NCI-H187 (cell line): Measurements from ENCODE around the gene TANGO6.
"Not testable (repeated sequence)": the region's sequence is repeated elsewhere in the genome, so short reads cannot be mapped to it uniquely, and the experiment has no call there.

Experiments
- DNase-seq, 2 experiments: peaks; one replicate each; lab custom pipeline; 2025; lab: John Stamatoyannopoulos, UW

TANGO6 gene

DNA sequence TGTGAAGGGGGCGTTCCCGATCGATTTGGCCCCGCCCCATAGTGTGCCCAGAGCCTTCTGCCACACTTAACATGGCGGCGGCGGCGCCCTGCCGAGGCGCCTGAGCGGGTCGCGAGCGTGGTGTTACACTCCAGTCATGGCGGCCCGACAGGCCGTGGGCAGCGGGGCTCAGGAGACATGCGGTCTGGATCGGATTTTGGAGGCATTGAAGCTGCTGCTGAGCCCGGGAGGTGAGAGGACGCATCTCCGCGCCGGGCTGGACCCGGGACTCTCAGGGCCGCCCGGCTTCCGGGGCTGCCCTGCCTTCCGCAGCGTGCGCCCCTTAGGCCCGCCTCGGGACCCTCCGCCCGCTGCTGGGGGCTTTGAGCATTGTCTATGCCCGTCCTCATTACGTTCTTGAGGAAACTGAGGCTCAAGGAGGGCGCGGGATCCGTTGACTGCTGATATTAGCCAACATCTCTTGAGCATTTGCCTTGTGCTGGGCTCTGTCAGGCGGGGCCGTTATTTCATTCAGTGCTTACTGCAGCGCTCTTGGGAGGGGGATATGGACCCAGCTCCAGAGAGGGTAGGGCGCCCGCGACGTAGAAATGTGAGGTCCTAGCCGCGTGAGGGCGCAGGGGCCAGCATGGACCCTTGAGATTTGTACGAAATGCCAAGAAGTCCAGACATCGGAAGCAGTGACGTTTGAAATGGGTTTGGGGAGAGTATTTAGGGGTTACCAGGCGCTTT lies at the start of gene TANGO6:
TSS of gene TANGO6 (plus strand) at position 50 of the 729 bp plus-strand sequence. CDS start at position 137, 87 bp downstream.
- peak; percentile 58 to 74 for DNase-seq

DNA sequence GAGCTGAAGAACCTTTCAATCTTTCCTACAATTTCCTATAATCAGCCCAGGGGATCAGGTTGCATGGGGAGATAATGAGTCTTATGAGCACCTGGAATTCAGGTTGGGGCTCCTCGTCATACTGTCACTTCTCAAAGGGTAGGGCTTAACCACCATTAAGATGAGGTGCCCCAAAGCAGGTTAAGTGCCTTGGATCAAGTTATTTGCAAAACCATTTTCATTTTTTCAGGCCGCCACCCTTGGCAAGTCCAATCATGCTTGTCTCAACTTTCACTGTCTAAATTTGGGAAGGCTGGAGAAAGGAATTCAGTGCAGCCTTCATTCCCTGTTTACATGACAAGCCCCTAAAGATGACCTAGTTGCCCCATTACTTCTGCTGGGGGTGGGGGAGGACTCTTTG lies 44.9 kb upstream of the TANGO6 start:
- DNase-seq: no peak

DNA sequence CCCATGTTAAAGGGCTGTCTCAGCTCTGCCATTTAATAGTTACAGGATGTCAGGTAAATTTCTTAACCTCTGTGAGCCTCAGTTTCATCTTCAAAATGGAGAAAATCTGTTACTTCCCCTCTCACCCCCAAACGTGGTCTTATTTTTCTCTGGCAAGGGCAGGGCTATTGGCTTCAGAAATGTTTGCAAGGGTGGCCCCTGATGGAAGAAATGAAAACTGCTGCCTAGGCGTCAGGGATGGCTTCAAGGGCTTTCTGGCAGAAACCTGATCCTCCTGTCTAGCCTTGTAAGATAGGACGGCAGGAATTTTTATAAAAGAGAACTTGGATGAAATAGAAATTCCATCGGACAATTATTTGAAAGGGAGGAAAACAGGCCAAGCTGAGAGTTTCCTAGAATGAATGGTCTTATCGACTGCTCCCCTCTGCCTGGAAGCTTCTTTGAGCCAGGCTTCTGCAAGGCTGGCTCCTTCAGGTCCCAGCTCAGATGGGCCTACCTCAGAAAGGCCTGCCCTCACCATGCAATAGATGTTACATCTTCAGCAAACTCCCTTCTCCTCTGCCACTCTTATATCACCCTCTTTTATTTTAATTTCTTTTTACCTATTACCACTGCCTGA lies 43.0 kb upstream of the TANGO6 start:
- peak; percentile 34 to 45 for DNase-seq

DNA sequence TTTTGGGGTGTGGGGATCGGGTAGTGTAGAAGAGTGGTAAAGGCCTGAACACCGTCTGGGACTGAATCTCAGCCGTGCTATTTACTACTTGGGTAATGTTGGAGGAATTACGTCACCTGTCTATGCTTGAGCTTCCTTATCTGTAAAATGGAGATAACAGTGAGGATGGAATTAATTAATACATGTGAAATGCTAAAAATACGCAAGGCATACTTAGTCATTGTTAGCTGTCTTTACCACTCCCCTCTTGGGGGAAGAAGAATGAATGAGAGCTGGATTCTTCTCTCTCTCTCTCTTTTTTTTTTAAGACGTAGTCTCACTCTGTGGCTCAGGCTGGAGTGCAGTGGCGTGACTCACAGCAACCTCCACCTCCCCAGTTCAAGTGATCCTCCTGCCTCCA lies 41.1 kb upstream of the TANGO6 start:
- DNase-seq: no peak

DNA sequence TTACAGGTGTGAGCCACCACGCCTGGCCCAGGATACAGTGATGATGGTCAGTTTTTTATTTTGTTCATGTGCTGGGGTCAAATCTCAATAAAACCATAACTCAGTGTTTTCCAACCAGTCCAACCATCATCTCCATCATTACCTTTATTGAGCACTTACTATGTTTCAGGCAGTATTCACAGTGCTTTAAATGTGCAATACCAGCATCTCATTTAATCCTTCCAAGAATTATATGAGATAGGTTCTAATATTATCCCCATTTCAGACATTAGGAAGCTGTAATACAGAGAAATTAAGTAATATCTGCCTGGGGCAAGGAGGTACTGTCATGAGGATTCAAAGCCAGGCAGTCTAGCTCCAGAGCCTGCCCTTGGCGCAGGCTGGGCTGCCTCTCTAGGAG lies 36.9 kb upstream of the TANGO6 start:
- no peak for DNase-seq

DNA sequence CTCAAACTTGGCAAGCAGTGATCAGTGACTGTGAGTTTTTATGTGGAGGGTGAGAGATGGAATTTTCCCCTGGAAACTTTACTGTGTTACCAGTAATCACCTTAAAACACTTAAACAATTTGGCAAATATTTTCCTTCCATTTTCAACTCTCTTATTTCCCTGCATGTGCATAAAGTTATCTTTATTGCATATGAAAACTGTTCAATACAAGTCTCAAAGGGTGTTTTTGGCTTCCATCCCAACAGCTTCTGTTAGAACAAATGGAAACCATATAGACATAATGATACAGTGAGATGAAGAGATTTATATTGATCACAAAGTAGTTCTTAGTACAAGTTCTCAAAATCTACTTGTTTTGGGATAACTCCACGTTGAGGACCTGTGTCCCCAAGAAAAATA lies 36.4 kb upstream of the TANGO6 start:
- DNase-seq: no peak

DNA sequence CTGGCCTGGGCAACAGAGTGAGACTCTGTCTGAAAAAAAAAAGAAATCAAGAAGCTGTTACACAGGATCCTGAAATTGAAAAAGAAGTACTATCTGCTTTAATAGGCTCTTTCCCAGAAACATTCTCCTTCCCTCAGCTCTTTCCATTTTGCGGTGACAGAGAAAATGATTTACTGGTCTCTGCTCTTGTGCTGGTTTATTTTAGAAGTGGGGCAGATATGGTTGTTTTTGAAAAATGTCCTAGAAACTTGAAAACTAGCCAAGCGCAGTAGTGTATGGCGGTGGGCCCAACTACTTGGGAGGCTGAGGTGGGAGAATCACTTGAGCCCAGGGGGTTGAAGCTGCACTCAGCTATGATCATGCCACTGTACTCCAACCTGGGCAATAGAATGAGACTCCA lies 28.8 kb upstream of the TANGO6 start:
- no peak for DNase-seq

DNA sequence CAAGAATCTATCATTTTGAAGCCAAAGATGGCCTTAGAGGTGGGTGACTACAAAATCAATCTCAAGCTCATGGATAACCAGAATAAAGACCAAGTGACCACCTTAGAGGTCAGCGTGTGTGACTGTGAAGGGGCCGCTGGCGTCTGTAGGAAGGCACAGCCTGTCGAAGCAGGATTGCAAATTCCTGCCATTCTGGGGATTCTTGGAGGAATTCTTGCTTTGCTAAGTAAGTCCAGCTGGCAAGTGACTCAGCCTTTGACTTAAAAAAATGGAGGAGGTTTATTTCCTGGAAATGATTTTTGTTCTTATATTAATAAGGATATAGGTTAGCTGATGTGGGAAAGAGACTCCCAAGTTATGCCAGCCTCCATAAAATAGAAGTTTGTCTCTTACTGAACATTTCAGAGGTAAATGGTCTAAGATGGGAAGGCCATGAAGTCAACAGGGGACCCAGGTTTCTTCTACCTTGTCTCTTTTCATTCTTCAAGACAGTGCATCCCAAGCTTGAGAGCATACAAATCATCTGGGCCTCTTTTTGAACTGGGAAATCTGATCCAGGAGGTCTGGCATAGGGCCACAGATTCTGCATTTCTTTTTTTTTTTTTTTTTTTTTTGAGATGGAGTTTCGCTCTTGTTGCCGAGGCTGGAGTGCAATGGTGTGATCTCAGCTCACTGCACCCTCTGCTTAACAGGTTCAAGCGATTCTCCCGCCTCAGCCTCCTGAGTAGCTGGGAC lies 19.8 kb upstream of the TANGO6 start:
- DNase-seq: no peak

DNA sequence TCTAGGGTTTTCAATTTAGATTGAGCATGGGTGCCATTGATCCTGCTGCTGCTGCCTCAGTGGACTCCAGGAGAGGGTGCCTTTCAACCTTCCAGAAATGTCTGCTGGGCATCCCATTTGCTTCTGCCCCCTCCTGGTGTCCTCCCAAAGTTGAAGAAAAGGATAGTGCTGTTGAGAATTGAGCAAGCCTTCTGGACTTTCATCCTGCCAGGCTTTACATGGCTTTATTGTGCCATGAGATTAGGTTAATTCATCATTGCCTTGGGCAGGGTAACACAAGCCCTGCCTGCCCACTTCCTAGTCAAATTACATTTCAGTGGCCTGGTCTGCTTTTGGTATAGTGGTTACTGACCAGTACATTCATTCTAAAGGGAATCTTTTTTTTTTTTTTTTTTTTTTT lies 17.9 kb upstream of the TANGO6 start:
- no peak for DNase-seq

DNA sequence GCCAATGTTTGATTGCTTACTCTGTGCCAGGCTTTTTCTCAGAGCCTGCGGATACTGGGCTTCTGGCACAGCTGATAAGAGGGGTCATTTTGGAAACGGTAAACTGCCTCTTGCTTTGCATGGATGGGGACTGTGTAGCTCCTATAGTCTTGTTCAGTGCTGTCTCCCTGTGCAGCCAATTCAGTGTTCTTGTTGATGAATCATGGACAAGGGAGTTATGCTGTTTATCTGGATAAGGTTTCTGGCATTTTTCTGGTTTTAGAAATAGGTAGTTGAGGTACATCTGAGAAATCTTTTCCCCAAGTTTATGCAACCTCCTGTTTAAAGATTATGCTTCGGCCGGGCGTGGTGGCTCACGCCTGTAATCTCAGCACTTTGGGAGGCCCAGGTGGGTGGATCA lies 16.7 kb upstream of the TANGO6 start:
- no peak for DNase-seq

DNA sequence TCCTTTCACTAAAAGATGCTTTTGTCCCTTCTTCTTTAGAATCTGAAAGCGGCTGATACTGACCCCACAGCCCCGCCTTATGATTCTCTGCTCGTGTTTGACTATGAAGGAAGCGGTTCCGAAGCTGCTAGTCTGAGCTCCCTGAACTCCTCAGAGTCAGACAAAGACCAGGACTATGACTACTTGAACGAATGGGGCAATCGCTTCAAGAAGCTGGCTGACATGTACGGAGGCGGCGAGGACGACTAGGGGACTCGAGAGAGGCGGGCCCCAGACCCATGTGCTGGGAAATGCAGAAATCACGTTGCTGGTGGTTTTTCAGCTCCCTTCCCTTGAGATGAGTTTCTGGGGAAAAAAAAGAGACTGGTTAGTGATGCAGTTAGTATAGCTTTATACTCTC lies 10.1 kb upstream of the TANGO6 start:
- DNase-seq: no peak

DNA sequence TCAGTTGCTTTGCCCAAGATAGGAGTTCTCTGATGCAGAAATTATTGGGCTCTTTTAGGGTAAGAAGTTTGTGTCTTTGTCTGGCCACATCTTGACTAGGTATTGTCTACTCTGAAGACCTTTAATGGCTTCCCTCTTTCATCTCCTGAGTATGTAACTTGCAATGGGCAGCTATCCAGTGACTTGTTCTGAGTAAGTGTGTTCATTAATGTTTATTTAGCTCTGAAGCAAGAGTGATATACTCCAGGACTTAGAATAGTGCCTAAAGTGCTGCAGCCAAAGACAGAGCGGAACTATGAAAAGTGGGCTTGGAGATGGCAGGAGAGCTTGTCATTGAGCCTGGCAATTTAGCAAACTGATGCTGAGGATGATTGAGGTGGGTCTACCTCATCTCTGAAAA lies 8.8 kb upstream of the TANGO6 start:
- DNase-seq: no peak

DNA sequence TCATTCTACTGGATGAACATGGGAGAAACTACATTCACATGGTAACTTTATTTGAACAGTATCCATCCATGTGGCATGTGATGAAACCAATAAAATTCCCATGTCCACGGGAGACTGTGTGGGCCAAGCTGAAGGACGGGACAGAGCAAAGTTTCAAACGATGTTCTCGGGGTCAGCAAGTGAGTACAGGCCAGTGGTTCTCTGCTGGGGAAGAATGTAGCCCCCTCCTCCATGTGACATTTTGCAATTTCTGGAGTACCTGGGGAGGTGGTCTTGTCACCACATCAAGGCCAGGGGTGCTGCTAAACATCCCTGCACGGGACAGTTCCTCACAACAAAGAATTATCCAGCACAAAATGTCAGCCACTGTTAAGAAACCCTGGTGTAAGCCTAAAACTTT lies 7.4 kb upstream of the TANGO6 start:
- no peak for DNase-seq

DNA sequence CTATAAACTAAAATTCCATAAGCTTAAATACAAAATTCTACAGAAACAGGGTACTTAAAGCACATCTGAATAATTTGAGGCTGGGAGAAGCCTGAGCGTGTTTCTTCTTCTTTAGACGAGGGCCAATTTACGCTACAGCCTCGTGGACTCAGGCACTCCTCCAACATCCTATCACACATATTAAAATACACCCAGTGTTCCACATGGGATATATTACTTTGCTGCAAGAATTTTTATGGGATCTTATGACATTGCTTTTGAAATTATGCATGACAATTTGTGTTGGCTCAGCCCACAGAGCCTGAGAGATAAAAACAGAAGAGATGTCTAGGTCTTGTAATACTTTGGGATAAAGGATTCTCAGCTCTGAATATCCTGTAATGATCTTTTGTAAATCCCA lies 3.5 kb upstream of the TANGO6 start:
- no peak for DNase-seq

DNA sequence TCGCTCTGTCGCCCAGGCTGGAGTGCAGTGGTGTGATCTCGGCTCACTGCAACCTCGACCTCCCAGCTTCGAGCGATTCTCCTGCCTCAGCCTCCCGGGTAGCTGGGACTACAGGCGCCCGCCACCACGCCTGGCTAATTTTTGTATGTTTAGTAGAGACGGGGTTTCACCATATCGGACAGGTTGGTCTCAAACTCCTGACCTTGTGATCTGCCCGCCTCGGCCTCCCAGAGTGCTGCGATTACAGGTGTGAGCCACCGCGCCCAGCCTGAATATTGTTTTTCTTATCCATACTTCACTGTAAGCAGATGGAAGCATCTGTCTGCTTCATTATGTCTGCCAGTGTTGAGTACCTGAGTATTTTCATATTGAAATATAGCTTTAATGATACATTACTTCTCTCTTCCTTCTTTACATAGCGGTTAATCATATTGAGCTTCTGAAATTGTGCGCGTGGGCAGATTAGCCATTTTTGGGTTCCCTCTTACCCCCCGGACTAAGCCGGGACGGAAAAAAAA lies 308 bp upstream of the TANGO6 start:
- DNase-seq: not testable (repeated sequence)

DNA sequence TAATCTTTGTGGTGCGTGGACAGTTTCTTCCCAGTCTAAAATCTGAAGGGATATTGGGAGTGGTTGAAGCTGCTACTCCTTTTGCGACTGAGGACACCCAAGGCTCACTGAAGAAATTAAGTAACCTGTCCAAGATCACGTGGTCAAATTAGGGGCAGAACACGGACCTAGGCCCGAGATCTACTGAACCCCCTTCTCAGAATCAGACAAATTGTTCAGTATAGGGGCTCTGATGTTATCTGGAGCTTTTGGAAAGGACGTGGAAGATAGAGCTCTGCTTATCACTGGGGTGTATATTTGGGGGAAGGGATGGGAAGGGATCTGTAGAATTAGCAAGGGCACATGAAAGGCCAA lies 857 bp downstream of the TANGO6 start:
- DNase-seq: no peak

DNA sequence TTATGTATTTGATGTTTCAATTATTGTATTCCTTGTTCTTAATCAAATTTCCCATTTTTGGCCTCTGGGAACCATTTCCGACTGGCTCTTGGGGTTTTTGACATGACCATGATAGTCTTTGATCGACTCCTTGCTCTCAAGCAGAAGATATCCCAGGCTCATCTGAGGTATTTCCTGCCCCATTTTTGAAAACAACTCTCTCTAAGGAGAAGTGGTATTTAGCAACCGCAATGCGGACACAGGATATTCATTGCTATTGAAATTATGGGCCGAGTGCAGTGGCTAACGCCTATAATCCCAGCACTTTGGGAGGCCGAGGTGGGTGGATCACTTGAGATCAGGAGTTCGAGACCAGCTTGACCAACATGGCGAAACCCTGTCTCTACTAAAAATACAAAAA lies 5.5 kb downstream of the TANGO6 start:
- no peak for DNase-seq

DNA sequence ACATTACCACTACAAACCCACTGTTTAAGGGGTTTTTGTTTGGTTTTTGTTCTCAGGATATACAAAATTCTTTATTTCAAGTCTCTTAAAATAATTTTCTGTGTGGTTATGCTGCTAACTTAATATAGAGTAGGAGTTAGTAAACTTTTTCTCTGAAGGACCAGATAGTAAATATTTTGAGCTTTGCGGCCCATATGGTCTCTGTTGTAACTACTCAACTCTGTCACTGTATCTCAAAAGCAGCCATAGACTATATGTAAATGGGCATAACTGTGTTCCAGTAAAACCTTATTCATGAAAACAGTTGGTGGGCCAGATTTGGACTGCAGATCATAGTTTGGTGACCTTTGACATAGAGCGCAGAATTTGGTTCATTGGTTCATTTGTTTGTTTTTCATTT lies 7.2 kb downstream of the TANGO6 start:
- DNase-seq: no peak

DNA sequence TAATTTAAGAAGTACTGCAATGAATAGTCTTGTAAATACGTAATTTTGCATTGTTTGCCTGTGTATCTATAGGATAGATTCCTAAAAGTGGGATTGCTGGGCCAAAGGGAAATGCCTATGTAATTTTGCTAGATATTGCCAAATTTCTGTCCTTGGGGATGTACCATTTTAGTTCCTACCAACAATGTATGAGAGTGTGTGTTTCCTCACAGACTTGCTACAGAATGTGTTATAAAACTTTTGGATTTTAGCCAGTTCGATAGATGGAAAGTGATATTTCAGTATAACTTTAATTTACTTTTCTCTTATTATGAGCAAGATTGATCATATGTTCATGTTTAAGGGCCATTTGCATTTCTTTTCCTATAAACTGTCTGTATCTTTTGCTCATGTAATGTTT lies 8.3 kb downstream of the TANGO6 start:
- no peak for DNase-seq

DNA sequence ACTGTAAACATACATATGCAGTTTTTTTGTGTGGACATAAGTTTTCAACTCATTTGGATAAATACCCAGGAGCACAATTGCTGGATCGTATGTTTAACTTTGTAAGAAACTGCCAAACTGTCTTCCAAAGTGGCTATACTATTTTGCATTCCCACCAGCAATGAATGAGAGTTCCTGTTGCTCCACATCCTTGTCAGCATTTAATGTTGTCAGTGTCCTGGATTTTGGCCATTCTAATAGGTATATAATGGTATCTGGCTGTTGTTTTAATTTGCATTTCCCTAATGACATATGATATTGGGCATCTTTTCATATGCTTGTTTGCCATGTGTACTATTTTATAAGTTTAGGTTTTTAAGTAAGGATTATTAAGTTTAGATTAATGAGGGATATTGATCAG lies 14.1 kb downstream of the TANGO6 start:
- DNase-seq: no peak

DNA sequence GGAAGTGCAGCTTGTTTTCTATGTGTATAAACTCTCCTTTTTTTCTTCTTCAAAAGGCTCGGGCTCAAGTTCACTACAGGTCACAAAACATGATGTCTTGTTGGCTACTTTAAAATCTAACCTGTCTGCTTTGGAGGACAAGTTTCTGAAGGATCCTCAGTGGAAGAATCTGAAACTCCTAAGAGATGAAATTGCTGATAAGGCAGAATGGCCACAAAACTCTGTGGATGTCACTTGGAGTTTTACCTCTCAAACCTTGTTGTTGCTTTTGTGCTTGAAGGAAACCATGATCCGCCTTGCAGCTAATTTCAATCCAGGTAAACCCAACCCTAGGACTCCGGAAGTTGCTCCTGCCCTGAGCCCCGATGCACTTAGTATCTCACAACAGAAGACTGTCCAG lies 16.5 kb downstream of the TANGO6 start:
- DNase-seq: no peak

DNA sequence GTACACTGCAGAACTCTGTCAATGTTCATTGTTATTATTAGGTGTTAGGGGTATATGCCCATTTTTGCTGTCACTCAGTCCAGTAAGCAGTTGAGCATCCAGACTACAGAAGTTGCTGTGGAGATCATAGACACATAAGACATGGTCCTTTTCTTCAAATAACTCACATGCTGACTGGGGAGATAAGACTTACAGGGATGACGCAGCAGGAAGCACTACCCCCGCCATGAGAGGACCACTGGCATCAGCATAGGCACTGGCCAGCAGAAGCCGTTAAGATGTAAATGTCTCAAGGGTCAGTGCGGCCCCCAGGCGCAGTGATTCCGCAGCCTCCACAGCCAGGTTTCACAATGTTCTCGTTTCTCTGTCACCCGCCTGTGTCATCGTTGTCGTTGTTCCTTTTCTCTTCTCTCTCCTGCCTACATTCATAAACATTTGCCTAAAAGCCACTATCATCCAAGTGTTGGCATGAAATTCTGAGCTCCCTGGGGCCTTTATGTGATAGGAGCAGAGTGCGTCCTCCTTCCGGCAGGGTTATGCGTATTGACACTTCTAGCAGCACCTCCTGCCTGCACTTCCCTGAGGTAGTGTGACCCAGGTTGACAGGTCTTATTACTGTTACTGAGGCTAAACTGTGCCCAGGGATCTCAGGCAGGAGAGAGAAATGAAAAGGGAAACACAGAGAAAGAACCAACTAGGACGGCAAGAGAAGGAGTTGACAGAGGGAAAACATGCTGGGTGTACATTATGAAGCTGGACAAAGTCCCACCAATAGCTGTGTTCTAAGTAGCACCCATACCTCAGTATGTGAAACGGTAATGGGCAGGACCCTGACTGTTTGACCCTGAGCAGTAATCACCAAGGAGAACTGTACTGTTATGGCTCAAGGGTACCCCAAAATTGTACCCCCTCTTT lies 17.9 kb downstream of the TANGO6 start:
- DNase-seq: no peak
